Measurements from ENCODE around the gene MYO9B.

The MYO9B gene

DNA sequence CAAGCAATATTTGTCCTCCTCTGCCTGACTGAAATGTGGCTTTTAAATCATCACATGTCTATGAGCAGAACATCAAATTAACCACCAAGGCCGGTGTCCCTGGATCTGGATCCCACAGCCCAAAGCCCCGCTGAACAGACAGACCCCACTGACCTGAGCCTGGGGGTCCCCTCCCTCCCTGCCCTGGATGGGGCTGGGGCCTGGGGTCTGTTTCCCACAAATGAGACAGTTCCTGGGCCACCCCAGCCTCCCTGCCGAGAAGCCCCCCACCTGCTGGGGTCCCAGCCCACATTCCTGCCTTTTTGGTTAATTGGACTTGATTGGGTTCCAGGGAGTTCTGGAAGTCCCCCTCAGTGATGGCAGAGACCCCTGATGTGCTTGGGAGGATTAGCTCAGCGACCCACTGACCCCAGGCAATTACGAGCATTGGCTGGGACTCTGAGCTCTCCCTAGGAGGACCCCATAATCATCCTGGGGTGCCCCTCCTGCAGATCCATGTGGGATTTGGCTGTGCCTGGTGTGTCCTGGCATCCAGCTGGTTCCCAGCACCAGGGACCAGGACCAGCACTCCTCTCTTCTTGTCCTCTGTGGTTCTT lies 29.6 kb upstream of the MYO9B start:
- Histone ChIP-seq H2BK120ac (ENCODE audit: insufficient read depth, low read length, poor library complexity) (no peak overlapping the region), H3K27ac (ENCODE audit: low read depth, low read length) (no peak overlapping the region), H3K36me3 (ENCODE audit: control insufficient read depth in 1 of 2, insufficient read depth in 2 of 2, low read length in 2 of 2) (peaks cover 18 to 19% of the 10 kb centered on the region in 2 experiments), H2BK5ac (ENCODE audit: low read depth, low read length, poor library complexity) (no peak overlapping the region), H3K9ac (ENCODE audit: low read length) (no peak overlapping the region), H3K18ac (ENCODE audit: low read length) (no peak overlapping the region), H3K27me3 (ENCODE audit: insufficient read depth, low read length) (no peaks in the 10 kb centered on the region), H2AFZ (ENCODE audit: insufficient read depth, low read length, poor library complexity) (no peak overlapping the region), H4K91ac (ENCODE audit: low read depth, low read length) (no peak overlapping the region), H3K4me3 (ENCODE audit: low read depth, low read length) (no peak overlapping the region), H3K14ac (ENCODE audit: low read length) (no peak overlapping the region), H2AK5ac (ENCODE audit: low read length) (no peak overlapping the region), H3K4ac (ENCODE audit: low read depth, low read length) (no peak overlapping the region), H3K79me1 (ENCODE audit: low read length) (no peaks in the 10 kb centered on the region), H3K4me1 (ENCODE audit: control insufficient read depth in 1 of 2, insufficient read depth in 2 of 2, low read length in 2 of 2) (no peaks in the 10 kb centered on the region), H3K9me3 (ENCODE audit: insufficient read depth, low read depth, low read length) (no peaks in the 10 kb centered on the region), H2BK12ac (ENCODE audit: low read length) (no peak overlapping the region), H4K12ac (ENCODE audit: low read depth, low read length) (no peak overlapping the region), H4K8ac (ENCODE audit: low read depth, low read length) (no peak overlapping the region), H3K23ac (ENCODE audit: low read length) (no peak overlapping the region), H3K4me2 (ENCODE audit: low read length) (no peak overlapping the region), H3K79me2 (ENCODE audit: control insufficient read depth, insufficient read depth, low read length, poor library complexity) (no peaks in the 10 kb centered on the region)
- DNase-seq, result no peak
- no CpG with 5 or more reads among the region's 5 CpGs for WGBS (ENCODE audit: extremely low coverage, insufficient coverage, insufficient read length)

DNA sequence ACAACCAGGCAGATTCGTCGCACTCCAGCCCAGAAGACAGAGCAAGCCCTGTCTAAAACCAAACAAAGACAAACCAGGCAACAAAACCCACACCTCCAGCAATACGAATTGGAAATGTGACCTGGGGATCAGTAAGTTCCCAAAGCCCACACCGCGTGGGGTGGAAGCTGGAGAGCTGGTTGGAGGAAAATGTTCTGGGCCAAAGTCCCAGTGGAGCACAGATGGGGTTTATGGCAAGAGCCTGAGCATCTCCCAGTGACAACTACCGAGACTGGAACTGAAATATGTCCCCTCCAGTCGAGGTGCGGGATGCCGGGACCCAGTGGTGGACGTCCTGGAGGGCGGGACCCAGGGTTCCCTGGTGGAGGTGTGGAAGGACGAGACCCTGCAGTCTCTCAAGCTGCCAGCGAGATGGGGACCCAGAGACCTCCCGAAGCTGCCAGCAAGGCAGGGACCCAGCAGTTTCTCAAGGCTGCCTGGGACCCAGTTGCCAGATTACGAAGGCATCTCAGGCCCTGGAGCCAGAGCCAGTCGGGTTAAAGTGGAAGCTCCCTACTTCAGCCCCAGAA lies 26.6 kb upstream of the MYO9B start:
- Histone ChIP-seq H3K23ac (ENCODE audit: low read length) (no peak overlapping the region), H3K79me1 (ENCODE audit: low read length) (no peaks in the 10 kb centered on the region), H2AK5ac (ENCODE audit: low read length) (no peak overlapping the region), H3K4me2 (ENCODE audit: low read length) (no peak overlapping the region), H4K91ac (ENCODE audit: low read depth, low read length) (no peak overlapping the region), H2BK5ac (ENCODE audit: low read depth, low read length, poor library complexity) (no peak overlapping the region), H3K9ac (ENCODE audit: low read length) (no peak overlapping the region), H3K9me3 (ENCODE audit: insufficient read depth, low read depth, low read length) (no peaks in the 10 kb centered on the region), H4K8ac (ENCODE audit: low read depth, low read length) (no peak overlapping the region), H2AFZ (ENCODE audit: insufficient read depth, low read length, poor library complexity) (no peak overlapping the region), H3K36me3 (ENCODE audit: control insufficient read depth in 1 of 2, insufficient read depth in 2 of 2, low read length in 2 of 2) (peaks cover 30 to 36% of the 10 kb centered on the region in 2 experiments), H3K14ac (ENCODE audit: low read length) (no peak overlapping the region), H2BK120ac (ENCODE audit: insufficient read depth, low read length, poor library complexity) (no peak overlapping the region), H2BK12ac (ENCODE audit: low read length) (no peak overlapping the region), H3K4me1 (ENCODE audit: control insufficient read depth in 1 of 2, insufficient read depth in 2 of 2, low read length in 2 of 2) (no peaks in the 10 kb centered on the region), H3K18ac (ENCODE audit: low read length) (no peak overlapping the region), H4K12ac (ENCODE audit: low read depth, low read length) (no peak overlapping the region), H3K27me3 (ENCODE audit: insufficient read depth, low read length) (no peaks in the 10 kb centered on the region), H3K79me2 (ENCODE audit: control insufficient read depth, insufficient read depth, low read length, poor library complexity) (no peaks in the 10 kb centered on the region), H3K4ac (ENCODE audit: low read depth, low read length) (no peak overlapping the region), H3K27ac (ENCODE audit: low read depth, low read length) (no peak overlapping the region), H3K4me3 (ENCODE audit: low read depth, low read length) (no peak overlapping the region)
- no peak for DNase-seq
- no CpG with 5 or more reads among the region's 16 CpGs for WGBS (ENCODE audit: extremely low coverage, insufficient coverage, insufficient read length)

DNA sequence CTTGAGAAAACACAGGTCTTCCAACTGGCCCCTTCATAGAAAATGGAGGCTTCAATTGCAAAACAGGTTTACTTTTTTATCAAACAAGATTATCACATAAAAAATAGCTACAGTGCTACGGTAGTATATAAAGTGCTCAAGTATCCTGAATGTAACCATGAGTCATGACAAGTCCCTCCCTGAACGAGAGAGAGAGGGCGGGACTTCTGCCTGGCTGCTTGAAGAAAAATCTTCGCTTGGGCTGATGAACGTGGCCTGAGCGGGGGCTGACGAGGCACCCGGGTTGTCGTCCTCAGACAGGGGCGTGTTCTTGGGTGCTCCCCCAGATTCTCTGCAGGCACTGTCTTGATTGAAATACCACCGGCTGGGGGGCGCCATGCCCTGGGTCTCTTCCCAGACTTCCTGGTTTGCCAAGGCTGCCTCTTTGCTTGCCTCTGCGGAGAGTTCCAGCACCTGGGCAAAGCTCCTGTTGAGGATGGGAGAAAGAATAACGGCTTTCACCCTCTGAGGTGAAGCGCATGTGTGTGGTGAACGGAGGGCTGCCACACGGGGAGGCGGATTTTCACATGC lies 25.8 kb upstream of the MYO9B start:
- Histone ChIP-seq H4K12ac (ENCODE audit: low read depth, low read length) (no peak overlapping the region), H3K79me1 (ENCODE audit: low read length) (no peaks in the 10 kb centered on the region), H3K9me3 (ENCODE audit: insufficient read depth, low read depth, low read length) (no peaks in the 10 kb centered on the region), H2AFZ (ENCODE audit: insufficient read depth, low read length, poor library complexity) (no peak overlapping the region), H4K91ac (ENCODE audit: low read depth, low read length) (no peak overlapping the region), H3K36me3 (ENCODE audit: control insufficient read depth in 1 of 2, insufficient read depth in 2 of 2, low read length in 2 of 2) (peaks cover 34 to 39% of the 10 kb centered on the region in 2 experiments), H2BK12ac (ENCODE audit: low read length) (no peak overlapping the region), H3K27me3 (ENCODE audit: insufficient read depth, low read length) (no peaks in the 10 kb centered on the region), H3K18ac (ENCODE audit: low read length) (no peak overlapping the region), H3K4ac (ENCODE audit: low read depth, low read length) (no peak overlapping the region), H3K4me3 (ENCODE audit: low read depth, low read length) (no peak overlapping the region), H4K8ac (ENCODE audit: low read depth, low read length) (no peak overlapping the region), H2BK120ac (ENCODE audit: insufficient read depth, low read length, poor library complexity) (no peak overlapping the region), H3K23ac (ENCODE audit: low read length) (no peak overlapping the region), H3K27ac (ENCODE audit: low read depth, low read length) (no peak overlapping the region), H3K79me2 (ENCODE audit: control insufficient read depth, insufficient read depth, low read length, poor library complexity) (no peaks in the 10 kb centered on the region), H3K14ac (ENCODE audit: low read length) (no peak overlapping the region), H3K9ac (ENCODE audit: low read length) (no peak overlapping the region), H3K4me1 (ENCODE audit: control insufficient read depth in 1 of 2, insufficient read depth in 2 of 2, low read length in 2 of 2) (no peaks in the 10 kb centered on the region), H2AK5ac (ENCODE audit: low read length) (no peak overlapping the region), H2BK5ac (ENCODE audit: low read depth, low read length, poor library complexity) (no peak overlapping the region), H3K4me2 (ENCODE audit: low read length) (no peak overlapping the region)
- peak in 1 of 2 donors; percentile 26 for DNase-seq
- WGBS (ENCODE audit: extremely low coverage, insufficient coverage, insufficient read length), result no CpG with 5 or more reads among the region's 18 CpGs

DNA sequence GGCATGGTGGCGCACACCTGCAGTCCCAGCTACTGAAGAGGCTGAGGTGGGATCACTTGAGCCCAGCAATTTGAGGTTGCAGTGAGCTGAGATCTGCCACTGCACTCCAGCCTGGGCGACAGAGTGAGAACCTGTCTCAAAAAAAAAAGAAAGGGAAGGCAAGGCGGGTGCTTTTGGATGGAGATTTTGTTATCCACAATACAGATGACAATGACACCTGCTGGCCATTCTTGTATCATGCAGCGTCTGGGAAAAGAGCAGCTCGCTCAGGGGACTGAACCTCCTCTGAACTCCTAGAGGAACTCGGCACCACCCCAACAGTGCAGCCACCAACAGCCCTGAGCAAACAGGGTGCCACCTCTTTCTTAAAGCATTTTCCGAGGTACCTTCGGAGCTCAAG lies 23.1 kb upstream of the MYO9B start:
- Histone ChIP-seq H2BK5ac (ENCODE audit: low read depth, low read length, poor library complexity) (no peak overlapping the region), H3K4me1 (ENCODE audit: control insufficient read depth in 1 of 2, insufficient read depth in 2 of 2, low read length in 2 of 2) (no peaks in the 10 kb centered on the region), H3K9me3 (ENCODE audit: insufficient read depth, low read depth, low read length) (no peaks in the 10 kb centered on the region), H3K36me3 (ENCODE audit: control insufficient read depth in 1 of 2, insufficient read depth in 2 of 2, low read length in 2 of 2) (peaks cover 41 to 48% of the 10 kb centered on the region in 2 experiments), H3K14ac (ENCODE audit: low read length) (no peak overlapping the region), H3K79me2 (ENCODE audit: control insufficient read depth, insufficient read depth, low read length, poor library complexity) (no peaks in the 10 kb centered on the region), H2BK12ac (ENCODE audit: low read length) (no peak overlapping the region), H3K4me2 (ENCODE audit: low read length) (no peak overlapping the region), H3K4me3 (ENCODE audit: low read depth, low read length) (no peak overlapping the region), H4K12ac (ENCODE audit: low read depth, low read length) (no peak overlapping the region), H4K91ac (ENCODE audit: low read depth, low read length) (no peak overlapping the region), H3K9ac (ENCODE audit: low read length) (no peak overlapping the region), H3K4ac (ENCODE audit: low read depth, low read length) (no peak overlapping the region), H3K27me3 (ENCODE audit: insufficient read depth, low read length) (no peaks in the 10 kb centered on the region), H3K18ac (ENCODE audit: low read length) (no peak overlapping the region), H2AK5ac (ENCODE audit: low read length) (no peak overlapping the region), H3K79me1 (ENCODE audit: low read length) (no peaks in the 10 kb centered on the region), H2BK120ac (ENCODE audit: insufficient read depth, low read length, poor library complexity) (no peak overlapping the region), H4K8ac (ENCODE audit: low read depth, low read length) (no peak overlapping the region), H2AFZ (ENCODE audit: insufficient read depth, low read length, poor library complexity) (no peak overlapping the region), H3K23ac (ENCODE audit: low read length) (no peak overlapping the region), H3K27ac (ENCODE audit: low read depth, low read length) (no peak overlapping the region)
- DNase-seq, result peak; percentile 42 to 76
- WGBS (ENCODE audit: extremely low coverage, insufficient coverage, insufficient read length), result no CpG with 5 or more reads among the region's 8 CpGs

Measured in trophoblast cell (in vitro differentiated cells and primary cell).